GM19397 (cell line): Measurements from ENCODE around the gene PKP4.

Experiments used
- ATAC-seq: cut with Tn5 transposase; IDR thresholded peaks from one replicate; pipeline ENCODE4 v1.9.1; 2021; ENCODE audit warnings: mild to moderate bottlenecking, moderate library complexity; ENCODE audit not compliant: unreplicated experiment

The PKP4 gene

GRCh38 chr2:158530829-158531228 lies 74.1 kb downstream of the PKP4 start:
- no peak for ATAC-seq

GRCh38 chr2:158533009-158533408 lies 76.3 kb downstream of the PKP4 start:
- ATAC-seq, result no peak

GRCh38 chr2:158539176-158540005 lies 82.6 kb downstream of the PKP4 start:
- ATAC-seq, result no peak

- ATAC-seq, result no peak
Observed at GRCh38 chr2:158542577-158542976, 85.8 kb downstream of the PKP4 start.

GRCh38 chr2:158543957-158544356 lies 87.2 kb downstream of the PKP4 start:
- no peak for ATAC-seq

GRCh38 chr2:158544998-158545397 lies 88.2 kb downstream of the PKP4 start:
- ATAC-seq, result no peak

GRCh38 chr2:158546412-158547144 lies 89.8 kb downstream of the PKP4 start:
- ATAC-seq, result no peak

- no peak for ATAC-seq
Observed at GRCh38 chr2:158553257-158553656, 96.5 kb downstream of the PKP4 start.

- no peak for ATAC-seq
Observed at GRCh38 chr2:158554996-158555395, 98.2 kb downstream of the PKP4 start.

- ATAC-seq, result no peak
Observed at GRCh38 chr2:158556124-158556523, 99.4 kb downstream of the PKP4 start.

GRCh38 chr2:158557752-158558151 lies 101.0 kb downstream of the PKP4 start:
- ATAC-seq, result no peak

- no peak for ATAC-seq
Observed at GRCh38 chr2:158559252-158559651, 102.5 kb downstream of the PKP4 start.

- ATAC-seq, result no peak
Observed at GRCh38 chr2:158560259-158560658, 103.5 kb downstream of the PKP4 start.

- no peak for ATAC-seq
Observed at GRCh38 chr2:158561054-158561453, 104.3 kb downstream of the PKP4 start.

- no peak for ATAC-seq
Observed at GRCh38 chr2:158567208-158567607, 110.5 kb downstream of the PKP4 start.

- no peak for ATAC-seq
Observed at GRCh38 chr2:158569284-158569683, 112.5 kb downstream of the PKP4 start.

GRCh38 chr2:158570869-158571268 lies 114.1 kb downstream of the PKP4 start:
- ATAC-seq, result no peak

- ATAC-seq, result no peak
Observed at GRCh38 chr2:158573739-158574138, 117.0 kb downstream of the PKP4 start.

- no peak for ATAC-seq
Observed at GRCh38 chr2:158575051-158575635, 118.4 kb downstream of the PKP4 start.

GRCh38 chr2:158577141-158577540 lies 120.4 kb downstream of the PKP4 start:
- ATAC-seq, result no peak

GRCh38 chr2:158578703-158579330 lies 122.1 kb downstream of the PKP4 start:
- ATAC-seq, result peak; percentile 73
